NK-92 treated with Interleukin-12 subunit alpha and Interleukin-12 subunit beta, amount 100 ng/mL, for 24 hours (cell line): ENCODE results near the gene POLR2I.
"Not testable (repeated sequence)": the region's sequence is repeated elsewhere in the genome, so short reads cannot be mapped to it uniquely, and the experiment has no call there.

ENCODE experiments used
- DNase-seq: peaks from one replicate; lab custom pipeline; 2025; lab: John Stamatoyannopoulos, UW

Gene POLR2I

GRCh38 chr19:36131221-36131620, 16.5 kb upstream of the POLR2I start:
- DNase-seq: not testable (repeated sequence)

GRCh38 chr19:36128392-36128736, 13.7 kb upstream of the POLR2I start:
- no peak for DNase-seq

GRCh38 chr19:36125557-36125956, 10.9 kb upstream of the POLR2I start:
- DNase-seq: no peak

- no peak for DNase-seq
Measured at GRCh38 chr19:36121486-36122124, 6.9 kb upstream of the POLR2I start.

GRCh38 chr19:36120984-36121358, 6.3 kb upstream of the POLR2I start:
- no peak for DNase-seq

GRCh38 chr19:36120092-36120983, 5.7 kb upstream of the POLR2I start:
- no peak for DNase-seq

- DNase-seq: no peak
Measured at GRCh38 chr19:36116344-36116637, 1.6 kb upstream of the POLR2I start.

GRCh38 chr19:36115453-36116343, 1.0 kb upstream of the POLR2I start, which contains the start of gene TBCB:
TSS of gene TBCB (plus strand) at chr19:36115468. CDS start at chr19:36115561, 93 bp downstream.
- DNase-seq: peak; percentile 93

GRCh38 chr19:36113894-36114720, 568 bp downstream of the POLR2I start:
- DNase-seq: no peak

GRCh38 chr19:36113425-36113824, 1.2 kb downstream of the POLR2I start:
- DNase-seq: no peak

GRCh38 chr19:36112678-36113077, 2.0 kb downstream of the POLR2I start:
- DNase-seq: no peak

- no peak for DNase-seq
Measured at GRCh38 chr19:36111200-36111539, 3.5 kb downstream of the POLR2I start.

GRCh38 chr19:36110487-36111199, 4.0 kb downstream of the POLR2I start, which contains the start of gene OVOL3:
TSS of gene OVOL3 (plus strand) at chr19:36111143. CDS start at chr19:36111203, 60 bp downstream.
- no peak for DNase-seq

GRCh38 chr19:36108684-36109083, 6.0 kb downstream of the POLR2I start:
- no peak for DNase-seq

- DNase-seq: no peak
Measured at GRCh38 chr19:36106991-36107390, 7.7 kb downstream of the POLR2I start.

- no peak for DNase-seq
Measured at GRCh38 chr19:36106441-36106840, 8.2 kb downstream of the POLR2I start.

GRCh38 chr19:36103842-36104552, 10.7 kb downstream of the POLR2I start:
- DNase-seq: no peak

GRCh38 chr19:36103040-36103626, 11.5 kb downstream of the POLR2I start:
- no peak for DNase-seq

GRCh38 chr19:36101550-36102327, 12.9 kb downstream of the POLR2I start:
- no peak for DNase-seq
